B cell (primary cell): ENCODE results near the gene ZDHHC7. TPM values are rescaled to one million over a fixed set of nuclear protein-coding genes. Genes with fewer than 3 reads are reported as not detected.
"Not testable (repeated sequence)": the region's sequence is repeated elsewhere in the genome, so short reads cannot be mapped to it uniquely, and the experiment has no call there.

ENCODE experiments used
- ATAC-seq: fragments of 200-7000 bp; cut with Tn5 transposase; one replicate; pipeline ENCODE4 v1.10.0; 2021; ENCODE audit warnings: low read depth, mild to moderate bottlenecking, moderate number of reproducible peaks, moderate library complexity
- CTCF ChIA-PET: fragments of 350-600 bp; sonication (Branson Sonifier 250); formaldehyde crosslinking; loops from one replicate; lab custom pipeline; 2021; ENCODE audit warnings: antibody characterized with exemption, inconsistent platforms; lab: Charles Lee
- POLR2A ChIA-PET: fragments of 350-600 bp; sonication (Branson Sonifier 250); formaldehyde crosslinking; loops from one replicate; lab custom pipeline; 2021; ENCODE audit warnings: antibody characterized with exemption; lab: Charles Lee
- DNase-seq: peaks from one replicate; pipeline ENCODE4 v3.0.0; 2013
- H2AFZ ChIP-seq: 2 replicates; pipeline ENCODE4 v1.6.1; 2012; ENCODE audit warnings: mild to moderate bottlenecking, low read depth, low read length; ENCODE audit not compliant: insufficient read depth, poor library complexity, severe bottlenecking
- H3K27ac ChIP-seq, 2 donors: 1 replicate in 1 of 2; 2 replicates in 1 of 2; pipeline ENCODE4 v1.5.1; 2012 to 2013; ENCODE audit warnings: low read length in 2 of 2, mild to moderate bottlenecking in 2 of 2, moderate library complexity in 1 of 2
- H3K27me3 ChIP-seq, 4 experiments: fragments of 200-600 bp in 1 of 4; sonication (generic) in 1 of 4; replicated peaks in 1 of 4; 1 replicate in 2 of 4; 2 replicates in 2 of 4; pipeline versions ENCODE4 v1.6.1 to v1.7.0; 2013 to 2016; ENCODE audit warnings: low read length in 3 of 4, mild to moderate bottlenecking in 2 of 4, mixed read lengths in 1 of 4, moderate library complexity in 1 of 4; ENCODE audit not compliant: insufficient read depth in 4 of 4, control insufficient read depth in 3 of 4; ENCODE audit errors: control extremely low read depth in 1 of 4
- H3K36me3 ChIP-seq, 2 experiments: replicated peaks in 1 of 2; 1 replicate in 1 of 2; 2 replicates in 1 of 2; pipeline versions ENCODE4 v1.6.1 to v1.7.1; 2013; ENCODE audit warnings: low read length in 1 of 2; ENCODE audit not compliant: insufficient read depth in 2 of 2, control insufficient read depth in 1 of 2; ENCODE audit errors: control extremely low read depth in 1 of 2, extremely low read depth in 1 of 2
- H3K4me1 ChIP-seq, 2 donors: fragments of 200-600 bp in 1 of 2; sonication (generic) in 1 of 2; 1 replicate in 1 of 2; 2 replicates in 1 of 2; pipeline versions ENCODE4 v1.5.1 to v1.6.1; 2013 to 2017; ENCODE audit warnings: low read length in 2 of 2; ENCODE audit not compliant: control insufficient read depth in 2 of 2, insufficient read depth in 2 of 2
- H3K4me2 ChIP-seq: replicated peaks from 2 replicates; pipeline ENCODE3; 2012; ENCODE audit warnings: mild to moderate bottlenecking, low read depth, low read length; ENCODE audit not compliant: poor library complexity, severe bottlenecking
- H3K4me3 ChIP-seq, 5 experiments: fragments of 200-600 bp in 1 of 5; sonication (generic) in 1 of 5; 1 replicate in 3 of 5; 2 replicates in 2 of 5; pipeline versions ENCODE4 v1.5.1 to v1.7.0; 2011 to 2016; ENCODE audit warnings: low read length in 4 of 5, mild to moderate bottlenecking in 4 of 5, low read depth in 2 of 5, control low read depth in 1 of 5, moderate library complexity in 1 of 5; ENCODE audit not compliant: insufficient read depth in 1 of 5; ENCODE audit errors: control extremely low read depth in 1 of 5, extremely low read depth in 1 of 5
- H3K79me2 ChIP-seq: fragments of 200-600 bp; sonication (generic); one replicate; pipeline ENCODE4 v1.6.0; 2016; ENCODE audit warnings: low read length; ENCODE audit not compliant: control insufficient read depth, insufficient read depth
- H3K9ac ChIP-seq: fragments of 200-600 bp; sonication (generic); 2 replicates; pipeline ENCODE4 v1.6.1; 2017; ENCODE audit warnings: mild to moderate bottlenecking, low read length, moderate library complexity
- H3K9me3 ChIP-seq, 3 donors: one replicate each; pipeline versions ENCODE4 v1.6.1 to v1.7.1; 2013; ENCODE audit warnings: low read length in 2 of 3; ENCODE audit not compliant: control insufficient read depth in 2 of 3, insufficient read depth in 1 of 3; ENCODE audit errors: control extremely low read depth in 1 of 3
- H4K20me1 ChIP-seq: 2 replicates; pipeline ENCODE4 v1.6.0; 2012; ENCODE audit warnings: mild to moderate bottlenecking, low read length; ENCODE audit not compliant: insufficient read depth, control insufficient read depth, poor library complexity, severe bottlenecking
- H3K27ac Mint-ChIP-seq: one replicate; pipeline ENCODE4 v1.8.0; 2021; ENCODE audit warnings: mixed read lengths
- H3K27me3 Mint-ChIP-seq: one replicate; pipeline ENCODE4 v1.8.0; 2021; ENCODE audit warnings: mixed read lengths
- H3K4me1 Mint-ChIP-seq: one replicate; pipeline ENCODE4 v1.8.0; 2021; ENCODE audit warnings: mixed read lengths
- H3K4me3 Mint-ChIP-seq: one replicate; pipeline ENCODE4 v1.8.0; 2021; ENCODE audit warnings: mixed read lengths
- H3K9me3 Mint-ChIP-seq: one replicate; pipeline ENCODE4 v1.8.0; 2022; ENCODE audit warnings: mixed read lengths; ENCODE audit not compliant: insufficient read depth
- EZH2 ChIP-seq: IDR thresholded peaks from 2 replicates; pipeline ENCODE4 v1.6.1; 2012; ENCODE audit warnings: borderline replicate concordance, low read depth, mild to moderate bottlenecking, moderate library complexity, low read length; ENCODE audit not compliant: insufficient read depth, poor library complexity, severe bottlenecking
- WGBS: methylation state at CpG from one replicate; pipeline ENCODE4 v1.1.5; 2013; ENCODE audit warnings: missing lambda C conversion rate; ENCODE audit not compliant: insufficient coverage; 5-methylcytosine and 5-hydroxymethylcytosine counted together
- intact Hi-C: fragments of 100-400 bp; cut with micrococcal nuclease; formaldehyde crosslinking; loops from one replicate; pipeline ENCODE4 v1.10.0; 2022
- polyA plus RNA-seq: library from polyadenylated mRNA; depleted of rRNA; stranded (reverse); fragments of >200 nt; gene quantifications from 2 replicates; pipeline ENCODE4 v1.2.3, GENCODE V29; 2012
- total RNA-seq, 2 donors: library from RNA; stranded (reverse); fragments of 120-200 nt in 1 of 2; gene quantifications; 1 replicate in 1 of 2; 2 replicates in 1 of 2; pipeline versions ENCODE4 v1.2.3 to v1.2.4, GENCODE V29; 2013 to 2022
- TF ChIP-seq, protein P1 (sequence below): fragments of 200-600 bp; IDR thresholded peaks from one replicate; pipeline ENCODE4 v1.8.0; 2022; ENCODE audit warnings: antibody characterized with exemption, mild to moderate bottlenecking

ZDHHC7 gene
- total and polyA plus RNA-seq, 2 donors (not counting 1 experiment from before 2014, with no cell fraction given) = 25.2 to 36.1 TPM

GRCh38 chr16:85032187-85032586 lies 20.9 kb upstream of the ZDHHC7 start:
- WGBS = 93% methylated on average over 4 of the region's 4 CpGs
- peaks cover 17% of the 10 kb centered on the region for H3K27me3 Mint-ChIP-seq
- H3K4me2 ChIP-seq, H3K4me3 Mint-ChIP-seq, H3K27ac ChIP-seq, H3K9me3 Mint-ChIP-seq, H3K4me3 ChIP-seq, H3K27me3 ChIP-seq, H3K9me3 ChIP-seq, H4K20me1 ChIP-seq, CTCF ChIA-PET, ATAC-seq, H3K9ac ChIP-seq, H3K36me3 ChIP-seq, H3K79me2 ChIP-seq, intact Hi-C loops, H2AFZ ChIP-seq, POLR2A ChIA-PET, H3K27ac Mint-ChIP-seq, DNase-seq: not testable (repeated sequence)
- peaks cover 11 to 14% of the 10 kb centered on the region in 2 donors for H3K4me1 ChIP-seq
- H3K4me1 Mint-ChIP-seq = peaks cover 22% of the 10 kb centered on the region

- H3K4me3 Mint-ChIP-seq = no peak overlapping the region
- ATAC-seq (no peak), DNase-seq (no peak)
- no peak overlapping the region for H2AFZ ChIP-seq
- peaks cover 29% of the 10 kb centered on the region for H3K4me1 Mint-ChIP-seq
- no peak overlapping the region for H3K4me2 ChIP-seq
- no peaks in the 10 kb centered on the region for H3K79me2 ChIP-seq
- H4K20me1 ChIP-seq = no peaks in the 10 kb centered on the region
- no peak for TF ChIP-seq EZH2
- TF ChIP-seq, protein P1, sequence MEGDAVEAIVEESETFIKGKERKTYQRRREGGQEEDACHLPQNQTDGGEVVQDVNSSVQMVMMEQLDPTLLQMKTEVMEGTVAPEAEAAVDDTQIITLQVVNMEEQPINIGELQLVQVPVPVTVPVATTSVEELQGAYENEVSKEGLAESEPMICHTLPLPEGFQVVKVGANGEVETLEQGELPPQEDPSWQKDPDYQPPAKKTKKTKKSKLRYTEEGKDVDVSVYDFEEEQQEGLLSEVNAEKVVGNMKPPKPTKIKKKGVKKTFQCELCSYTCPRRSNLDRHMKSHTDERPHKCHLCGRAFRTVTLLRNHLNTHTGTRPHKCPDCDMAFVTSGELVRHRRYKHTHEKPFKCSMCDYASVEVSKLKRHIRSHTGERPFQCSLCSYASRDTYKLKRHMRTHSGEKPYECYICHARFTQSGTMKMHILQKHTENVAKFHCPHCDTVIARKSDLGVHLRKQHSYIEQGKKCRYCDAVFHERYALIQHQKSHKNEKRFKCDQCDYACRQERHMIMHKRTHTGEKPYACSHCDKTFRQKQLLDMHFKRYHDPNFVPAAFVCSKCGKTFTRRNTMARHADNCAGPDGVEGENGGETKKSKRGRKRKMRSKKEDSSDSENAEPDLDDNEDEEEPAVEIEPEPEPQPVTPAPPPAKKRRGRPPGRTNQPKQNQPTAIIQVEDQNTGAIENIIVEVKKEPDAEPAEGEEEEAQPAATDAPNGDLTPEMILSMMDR = no peak
- no peak overlapping the region for H3K27ac ChIP-seq
- H3K4me1 ChIP-seq = peaks cover 18 to 22% of the 10 kb centered on the region in 2 donors
- intact Hi-C loops = no loop called here
- ChIA-PET POLR2A (no interaction called here), CTCF (no interaction called here)
- 88% methylated on average over 5 of the region's 5 CpGs for WGBS
- H3K36me3 ChIP-seq = no peaks in the 10 kb centered on the region
- H3K9me3 ChIP-seq = no peaks in the 10 kb centered on the region
- no peak overlapping the region for H3K4me3 ChIP-seq
- peaks cover 17% of the 10 kb centered on the region for H3K27me3 Mint-ChIP-seq
- peaks cover 0 to 6% (median 2%) of the 10 kb centered on the region in 4 experiments for H3K27me3 ChIP-seq
- H3K27ac Mint-ChIP-seq = no peak overlapping the region
- H3K9ac ChIP-seq = no peak overlapping the region
- H3K9me3 Mint-ChIP-seq = no peaks in the 10 kb centered on the region
These were observed 20.1 kb upstream of the ZDHHC7 start for GRCh38 chr16:85031451-85031850.
